Measurements from ENCODE around the gene ZNF146. TPM values are rescaled to one million over a fixed set of nuclear protein-coding genes. Genes with fewer than 3 reads are reported as not detected.
"Not testable (repeated sequence)": the region's sequence is repeated elsewhere in the genome, so short reads cannot be mapped to it uniquely, and the experiment has no call there.

The ZNF146 gene
- total RNA-seq, 2 experiments from 2014 or later = 102 to 109 TPM

DNA sequence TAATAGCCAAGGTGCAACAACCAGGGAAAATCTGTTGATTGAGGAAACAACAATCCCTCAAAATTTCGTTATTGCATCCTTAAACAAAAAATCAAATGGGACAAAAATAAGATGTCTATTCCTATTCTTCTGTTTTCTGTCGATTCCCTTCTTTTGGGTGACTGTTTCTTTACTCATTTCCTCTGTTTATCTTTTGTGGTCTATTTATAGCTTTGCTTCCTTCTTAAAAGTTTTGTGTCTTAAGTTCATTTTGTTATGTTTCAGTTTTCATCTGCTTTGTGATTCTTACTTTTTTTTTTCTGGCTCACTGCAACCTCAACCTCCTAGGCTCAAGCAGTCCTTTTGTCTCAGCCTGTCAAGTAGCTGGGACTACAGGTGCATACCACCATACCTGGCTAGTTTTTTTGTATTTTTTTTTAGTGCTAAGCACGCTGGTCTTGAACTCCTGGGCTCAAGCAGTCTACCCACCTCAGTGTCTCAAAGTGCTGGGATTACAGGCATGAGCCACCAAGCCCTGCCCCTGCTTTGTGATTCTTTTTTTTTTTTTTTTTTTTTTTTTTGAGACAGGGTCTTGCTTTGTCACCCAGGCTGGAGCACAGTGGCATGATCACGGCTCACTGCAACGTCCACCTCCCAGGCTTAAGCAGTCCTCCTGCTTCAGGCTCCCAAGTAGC is 10.4 kb downstream of the ZNF146 start:
- peaks cover 31% of the 10 kb centered on the region for H3K4me1 Mint-ChIP-seq (ENCODE audit: low read depth)
- intact Hi-C loops (cut with micrococcal nuclease) = no loop called here
- POLR2A ChIA-PET = no interaction called here
- peak overlapping the region; percentile 70 for H3K27ac Mint-ChIP-seq
- ATAC-seq (no peak), DNase-seq (no peak)
- no peak overlapping the region for H3K4me3 Mint-ChIP-seq
- TF ChIP-seq, protein P1, sequence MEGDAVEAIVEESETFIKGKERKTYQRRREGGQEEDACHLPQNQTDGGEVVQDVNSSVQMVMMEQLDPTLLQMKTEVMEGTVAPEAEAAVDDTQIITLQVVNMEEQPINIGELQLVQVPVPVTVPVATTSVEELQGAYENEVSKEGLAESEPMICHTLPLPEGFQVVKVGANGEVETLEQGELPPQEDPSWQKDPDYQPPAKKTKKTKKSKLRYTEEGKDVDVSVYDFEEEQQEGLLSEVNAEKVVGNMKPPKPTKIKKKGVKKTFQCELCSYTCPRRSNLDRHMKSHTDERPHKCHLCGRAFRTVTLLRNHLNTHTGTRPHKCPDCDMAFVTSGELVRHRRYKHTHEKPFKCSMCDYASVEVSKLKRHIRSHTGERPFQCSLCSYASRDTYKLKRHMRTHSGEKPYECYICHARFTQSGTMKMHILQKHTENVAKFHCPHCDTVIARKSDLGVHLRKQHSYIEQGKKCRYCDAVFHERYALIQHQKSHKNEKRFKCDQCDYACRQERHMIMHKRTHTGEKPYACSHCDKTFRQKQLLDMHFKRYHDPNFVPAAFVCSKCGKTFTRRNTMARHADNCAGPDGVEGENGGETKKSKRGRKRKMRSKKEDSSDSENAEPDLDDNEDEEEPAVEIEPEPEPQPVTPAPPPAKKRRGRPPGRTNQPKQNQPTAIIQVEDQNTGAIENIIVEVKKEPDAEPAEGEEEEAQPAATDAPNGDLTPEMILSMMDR (IDR thresholded peaks at IDR 0.05) = no peak
- no peaks in the 10 kb centered on the region for H3K27me3 Mint-ChIP-seq
- H3K9me3 Mint-ChIP-seq = peaks cover 15% of the 10 kb centered on the region
- CTCF ChIA-PET = interaction anchor here (1.5 kb wide), 1 partner anchor 97 kb away, joined by 4 read pairs; no protein-coding TSS in a partner anchor
- peaks cover 80% of the 10 kb centered on the region for H3K36me3 Mint-ChIP-seq (ENCODE audit: low read depth)

DNA sequence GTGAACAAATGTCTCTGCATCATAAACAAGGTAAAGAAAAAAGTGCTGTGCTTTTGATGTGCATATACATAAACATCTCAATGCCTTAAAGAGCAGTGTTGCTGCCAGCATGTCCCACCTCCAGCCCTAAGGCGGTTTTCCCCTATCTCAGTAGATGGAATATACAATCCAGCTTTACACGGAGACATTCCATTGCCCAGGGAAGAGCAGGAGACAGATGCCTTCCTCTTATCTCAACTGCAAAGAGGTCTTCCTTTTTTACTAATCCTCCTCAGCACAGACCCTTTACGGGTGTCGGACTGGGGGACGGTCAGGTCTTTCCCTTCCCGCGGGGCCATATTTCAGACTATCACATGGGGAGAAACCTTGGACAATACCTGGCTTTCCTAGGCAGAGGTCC is 18.7 kb downstream of the ZNF146 start:
- H3K27ac Mint-ChIP-seq; intact Hi-C loops (cut with micrococcal nuclease); CTCF ChIA-PET: not testable (repeated sequence)

DNA sequence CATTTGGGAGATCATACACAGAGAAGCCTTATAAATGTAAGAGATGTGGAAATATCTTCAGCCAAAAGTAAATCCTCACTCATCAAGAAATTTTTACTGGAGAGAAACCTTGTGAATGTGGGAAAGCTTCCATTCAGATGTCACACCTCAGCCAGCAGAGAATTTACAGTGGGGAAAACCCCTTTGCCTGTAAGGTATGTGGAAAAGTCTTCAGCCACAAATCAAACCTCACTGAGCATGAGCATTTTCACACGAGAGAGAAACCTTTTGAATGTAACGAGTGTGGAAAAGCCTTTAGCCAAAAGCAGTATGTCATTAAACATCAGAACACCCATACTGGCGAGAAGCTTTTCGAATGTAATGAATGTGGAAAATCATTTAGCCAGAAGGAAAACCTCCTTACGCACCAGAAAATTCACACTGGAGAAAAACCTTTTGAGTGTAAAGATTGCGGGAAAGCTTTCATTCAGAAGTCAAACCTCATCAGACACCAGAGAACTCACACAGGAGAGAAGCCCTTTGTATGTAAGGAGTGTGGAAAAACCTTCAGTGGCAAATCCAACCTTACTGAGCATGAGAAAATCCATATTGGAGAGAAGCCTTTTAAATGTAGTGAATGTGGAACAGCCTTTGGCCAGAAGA is 21.5 kb downstream of the ZNF146 start:
- Mint-ChIP-seq H3K4me3 (no peak overlapping the region), H3K4me1 (ENCODE audit: low read depth) (no peaks in the 10 kb centered on the region), H3K27ac (no peak overlapping the region), H3K27me3 (no peaks in the 10 kb centered on the region), H3K36me3 (ENCODE audit: low read depth) (peaks cover 85% of the 10 kb centered on the region), H3K9me3 (peaks cover 60% of the 10 kb centered on the region)
- DNase-seq (no peak), ATAC-seq (no peak)
- POLR2A ChIA-PET = interaction anchor here (1.6 to 1.8 kb wide), 2 partner anchors 16 to 21 kb away, joined by 4 to 5 read pairs; partner anchors contain the start of gene ZNF146
- intact Hi-C loops (cut with micrococcal nuclease) = no loop called here
- TF ChIP-seq, protein P1 (IDR thresholded peaks at IDR 0.05) = no peak
- CTCF ChIA-PET = no interaction called here

More for the DNA sequence above, 18.7 kb downstream of the ZNF146 start:
- H3K27me3 Mint-ChIP-seq; POLR2A ChIA-PET; H3K4me1 Mint-ChIP-seq (ENCODE audit: low read depth); DNase-seq; ATAC-seq; H3K4me3 Mint-ChIP-seq: not testable (repeated sequence)
- Mint-ChIP-seq H3K9me3 (peaks cover 62% of the 10 kb centered on the region), H3K36me3 (ENCODE audit: low read depth) (peaks cover 96% of the 10 kb centered on the region)

DNA sequence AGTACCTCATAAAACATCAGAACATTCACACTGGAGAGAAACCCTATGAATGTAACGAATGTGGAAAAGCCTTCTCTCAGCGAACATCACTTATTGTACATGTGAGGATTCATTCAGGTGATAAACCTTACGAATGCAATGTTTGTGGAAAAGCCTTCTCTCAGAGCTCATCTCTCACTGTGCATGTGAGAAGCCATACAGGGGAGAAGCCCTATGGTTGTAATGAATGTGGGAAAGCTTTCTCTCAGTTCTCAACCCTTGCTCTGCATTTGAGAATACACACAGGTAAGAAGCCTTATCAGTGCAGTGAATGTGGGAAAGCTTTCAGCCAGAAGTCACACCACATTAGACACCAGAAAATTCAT is 22.0 kb downstream of the ZNF146 start:
- ChIA-PET CTCF (no interaction called here), POLR2A (interaction anchor here (1.6 to 1.8 kb wide), 2 partner anchors 16 to 21 kb away, joined by 4 to 5 read pairs; partner anchors contain the start of gene ZNF146)
- ATAC-seq (no peak), DNase-seq (no peak)
- Mint-ChIP-seq H3K36me3 (ENCODE audit: low read depth) (peaks cover 83% of the 10 kb centered on the region), H3K4me1 (ENCODE audit: low read depth) (no peaks in the 10 kb centered on the region), H3K27ac (no peak overlapping the region), H3K27me3 (no peaks in the 10 kb centered on the region), H3K9me3 (peaks cover 62% of the 10 kb centered on the region), H3K4me3 (no peak overlapping the region)
- TF ChIP-seq, protein P1 (IDR thresholded peaks at IDR 0.05) = no peak
- intact Hi-C loops (cut with micrococcal nuclease) = no loop called here

DNA sequence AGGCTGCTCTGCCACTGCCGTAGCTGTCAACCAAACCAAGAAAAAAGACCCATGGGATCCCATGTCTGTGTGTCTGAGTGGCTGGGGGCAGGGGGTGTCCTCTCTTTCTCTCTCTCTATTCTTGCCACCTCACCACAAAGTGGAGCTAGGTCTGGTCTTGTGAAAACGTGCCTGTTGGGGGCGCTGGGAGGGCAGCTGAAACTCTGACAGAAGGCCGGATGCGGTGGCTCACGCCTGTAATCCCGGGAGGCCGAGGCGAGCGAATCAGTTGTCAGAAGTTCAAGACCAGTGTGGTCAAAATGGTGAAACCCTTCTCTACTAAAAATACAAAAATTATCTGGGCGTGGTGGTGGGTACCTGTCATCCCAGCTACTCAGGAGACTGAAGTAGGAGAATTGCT is 29.2 kb downstream of the ZNF146 start:
- Mint-ChIP-seq H3K36me3 (ENCODE audit: low read depth) (peaks cover 25% of the 10 kb centered on the region), H3K27ac (no peak overlapping the region), H3K4me3 (no peak overlapping the region), H3K9me3 (peaks cover 49% of the 10 kb centered on the region), H3K4me1 (ENCODE audit: low read depth) (no peaks in the 10 kb centered on the region), H3K27me3 (peaks cover 10% of the 10 kb centered on the region)
- DNase-seq (no peak), ATAC-seq (no peak)
- ChIA-PET CTCF (no interaction called here), POLR2A (no interaction called here)
- intact Hi-C loops (cut with micrococcal nuclease) = no loop called here
- TF ChIP-seq, protein P1 (IDR thresholded peaks at IDR 0.05) = no peak

Measured in activated CD8-positive, alpha-beta T cell treated with anti-CD3 and anti-CD28 coated beads for 36 hours (primary cell).